ENCODE data around the gene WNT1. TPM values are rescaled to one million over a fixed set of nuclear protein-coding genes. Genes with fewer than 3 reads are reported as not detected.

Gene WNT1
- total RNA-seq, 1 donor from 2014 or later = 28.9 TPM

DNA sequence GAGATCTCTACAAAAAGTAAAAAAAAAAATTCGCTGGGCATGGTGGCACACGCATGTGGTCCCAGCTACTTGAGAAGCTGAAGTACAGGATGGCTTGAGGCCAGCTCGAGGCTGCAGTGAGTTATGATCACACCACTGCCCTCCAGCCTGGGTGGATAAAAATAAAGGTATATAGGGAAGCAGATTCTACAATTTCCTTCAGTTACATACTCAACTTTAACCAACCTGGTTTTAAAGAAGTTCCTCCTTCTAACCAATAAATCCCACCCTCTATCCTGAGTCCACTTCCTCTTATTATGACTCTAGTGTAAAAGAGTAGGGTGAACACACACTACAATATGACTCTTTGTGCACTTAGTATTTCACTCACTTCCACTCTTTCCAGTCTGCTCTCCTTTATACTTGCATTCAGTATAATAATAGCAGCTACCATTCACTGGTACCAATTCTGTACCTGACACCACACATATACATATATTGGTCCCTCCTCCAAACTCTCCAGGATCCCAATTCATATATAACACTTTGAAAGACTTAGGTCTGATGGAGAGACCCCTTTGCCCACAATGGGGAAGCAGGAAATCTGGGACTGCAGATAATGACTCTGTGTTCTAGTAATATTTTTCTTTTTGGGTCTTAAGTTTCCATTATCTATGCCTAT, 23.2 kb upstream of the WNT1 start:
- TF ChIP-seq, protein P1, sequence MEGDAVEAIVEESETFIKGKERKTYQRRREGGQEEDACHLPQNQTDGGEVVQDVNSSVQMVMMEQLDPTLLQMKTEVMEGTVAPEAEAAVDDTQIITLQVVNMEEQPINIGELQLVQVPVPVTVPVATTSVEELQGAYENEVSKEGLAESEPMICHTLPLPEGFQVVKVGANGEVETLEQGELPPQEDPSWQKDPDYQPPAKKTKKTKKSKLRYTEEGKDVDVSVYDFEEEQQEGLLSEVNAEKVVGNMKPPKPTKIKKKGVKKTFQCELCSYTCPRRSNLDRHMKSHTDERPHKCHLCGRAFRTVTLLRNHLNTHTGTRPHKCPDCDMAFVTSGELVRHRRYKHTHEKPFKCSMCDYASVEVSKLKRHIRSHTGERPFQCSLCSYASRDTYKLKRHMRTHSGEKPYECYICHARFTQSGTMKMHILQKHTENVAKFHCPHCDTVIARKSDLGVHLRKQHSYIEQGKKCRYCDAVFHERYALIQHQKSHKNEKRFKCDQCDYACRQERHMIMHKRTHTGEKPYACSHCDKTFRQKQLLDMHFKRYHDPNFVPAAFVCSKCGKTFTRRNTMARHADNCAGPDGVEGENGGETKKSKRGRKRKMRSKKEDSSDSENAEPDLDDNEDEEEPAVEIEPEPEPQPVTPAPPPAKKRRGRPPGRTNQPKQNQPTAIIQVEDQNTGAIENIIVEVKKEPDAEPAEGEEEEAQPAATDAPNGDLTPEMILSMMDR (conservative IDR thresholded peaks at IDR 0.05) = no peak
- no peak for DNase-seq (ENCODE audit: extremely low spot score, unreplicated experiment)
- Mint-ChIP-seq H3K27me3 (no peaks in the 10 kb centered on the region), H3K9me3 (no peaks in the 10 kb centered on the region), H3K27ac (peak overlapping the region; percentile 11), H3K4me3 (peak overlapping the region; percentile 99), H3K36me3 (peaks cover 17% of the 10 kb centered on the region), H3K4me1 (ENCODE audit: unreplicated experiment) (peaks cover 24% of the 10 kb centered on the region)

GRCh38 chr12:48956279-48957140, 21.6 kb upstream of the WNT1 start:
- no peaks in the 10 kb centered on the region for H3K9me3 Mint-ChIP-seq
- peaks cover 24% of the 10 kb centered on the region for H3K4me1 Mint-ChIP-seq (ENCODE audit: unreplicated experiment)
- peaks cover 10% of the 10 kb centered on the region for H3K27me3 Mint-ChIP-seq
- H3K27ac Mint-ChIP-seq = peak overlapping the region; percentile 94
- H3K4me3 Mint-ChIP-seq = peak overlapping the region; percentile 99
- TF ChIP-seq, protein P1 (conservative IDR thresholded peaks at IDR 0.05) = peak; percentile 53
- H3K36me3 Mint-ChIP-seq = peaks cover 17% of the 10 kb centered on the region
- DNase-seq (ENCODE audit: extremely low spot score, unreplicated experiment) = peak; percentile 79

DNA sequence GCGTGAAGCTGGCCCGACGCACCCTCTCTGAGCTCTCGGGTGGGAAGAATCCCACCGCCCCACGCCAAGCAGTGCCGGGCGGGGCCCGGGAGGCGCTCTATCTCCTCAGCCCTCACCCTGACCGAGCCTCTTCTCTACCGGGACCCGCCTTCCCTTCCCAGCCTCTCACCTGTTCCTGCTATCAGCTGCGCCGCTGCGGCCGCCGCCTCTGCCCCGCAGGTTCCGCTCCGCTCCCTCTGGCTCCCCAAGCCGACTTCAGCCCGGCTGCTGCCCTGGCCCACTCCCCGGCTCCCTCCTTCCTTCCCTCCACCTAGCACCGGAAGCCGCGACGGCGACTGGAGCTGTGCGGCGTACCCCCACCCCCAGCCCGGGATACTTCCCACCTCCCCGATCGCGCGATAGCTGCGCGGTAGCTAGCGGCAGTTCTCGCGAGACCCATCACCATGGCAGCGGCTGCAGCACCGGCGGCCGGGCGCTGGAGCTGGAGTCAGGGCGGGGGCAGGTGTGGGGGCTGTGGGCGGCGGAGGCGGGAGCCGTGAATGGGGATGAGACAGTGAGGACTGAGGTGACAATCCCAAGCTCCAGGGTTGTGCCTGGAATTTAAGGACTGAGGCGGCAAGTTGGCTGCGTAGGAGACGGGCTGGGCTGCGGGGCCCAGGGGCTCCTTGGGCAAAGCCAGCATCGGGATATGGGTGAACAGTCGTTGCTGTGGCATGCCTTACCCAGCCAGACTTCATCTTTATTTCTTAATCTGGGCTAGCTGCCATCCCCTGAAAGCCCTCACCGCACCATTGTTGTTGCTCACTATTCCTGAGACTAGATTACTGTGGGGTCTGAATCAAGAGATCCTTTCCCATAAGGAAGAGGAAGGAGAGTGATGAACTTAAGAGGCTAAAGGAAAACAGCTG, 20.7 kb upstream of the WNT1 start, which contains the start of gene ARF3:
TSS of gene ARF3 (minus strand) at position 347 of the 908 bp plus-strand sequence. CDS start 16,392 bp downstream, outside the sequence.
- TF ChIP-seq, protein P1 (conservative IDR thresholded peaks at IDR 0.05) = no peak
- peak; percentile 97 for DNase-seq (ENCODE audit: extremely low spot score, unreplicated experiment)
- Mint-ChIP-seq H3K27ac (peak within 1 kb of the TSS; percentile 94), H3K4me1 (ENCODE audit: unreplicated experiment) (peaks cover 24% of the 10 kb centered on the region), H3K27me3 (peaks cover 10% of the 10 kb centered on the region), H3K4me3 (peak within 1 kb of the TSS; percentile 99), H3K9me3 (no peaks in the 10 kb centered on the region), H3K36me3 (peaks cover 14% of the 10 kb centered on the region)

DNA sequence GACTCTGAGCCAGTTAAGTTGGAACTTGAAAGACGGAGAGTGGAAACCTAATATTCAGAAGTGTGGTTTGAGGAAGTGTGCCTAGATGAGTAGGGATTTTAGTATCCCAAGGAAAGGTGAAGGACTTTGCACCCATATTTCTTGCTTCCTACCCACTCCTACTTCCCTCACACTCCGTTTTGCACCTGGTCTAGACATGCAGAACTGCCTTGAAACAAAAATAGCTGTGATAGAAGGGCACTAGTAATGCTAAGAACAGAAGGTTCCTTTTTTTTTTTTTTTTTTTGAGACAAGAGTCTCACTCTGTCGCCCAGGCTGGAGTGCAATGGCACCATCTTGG, 20.1 kb upstream of the WNT1 start:
- H3K36me3 Mint-ChIP-seq = peaks cover 11% of the 10 kb centered on the region
- H3K27ac Mint-ChIP-seq = peak overlapping the region; percentile 94
- TF ChIP-seq, protein P1 (conservative IDR thresholded peaks at IDR 0.05) = no peak
- H3K9me3 Mint-ChIP-seq = no peaks in the 10 kb centered on the region
- peak overlapping the region; percentile 99 for H3K4me3 Mint-ChIP-seq
- DNase-seq (ENCODE audit: extremely low spot score, unreplicated experiment) = no peak
- H3K4me1 Mint-ChIP-seq (ENCODE audit: unreplicated experiment) = peaks cover 24% of the 10 kb centered on the region
- H3K27me3 Mint-ChIP-seq = peaks cover 10% of the 10 kb centered on the region

DNA sequence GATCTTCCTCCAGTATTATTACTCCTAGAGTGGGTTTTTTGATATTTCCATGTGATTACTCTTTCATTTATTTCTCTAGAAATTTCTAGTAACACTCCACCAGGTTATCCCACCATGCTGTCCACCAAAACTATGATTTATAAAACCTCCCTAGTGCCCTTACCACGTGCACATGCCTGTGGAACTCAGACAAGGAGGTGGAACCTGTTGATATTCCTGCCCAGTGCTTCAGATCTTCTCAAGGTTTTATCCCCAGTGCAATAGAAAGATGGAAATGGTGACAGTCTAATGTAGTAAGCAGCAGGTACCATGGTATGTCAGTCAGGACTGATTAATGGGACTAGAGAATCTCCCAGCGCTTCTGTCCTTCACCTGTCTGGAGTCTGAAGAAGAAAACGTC, 17.3 kb upstream of the WNT1 start:
- no peak for DNase-seq (ENCODE audit: extremely low spot score, unreplicated experiment)
- H3K27me3 Mint-ChIP-seq = peaks cover 24% of the 10 kb centered on the region
- H3K4me1 Mint-ChIP-seq (ENCODE audit: unreplicated experiment) = peaks cover 11% of the 10 kb centered on the region
- H3K27ac Mint-ChIP-seq = no peak overlapping the region
- no peaks in the 10 kb centered on the region for H3K36me3 Mint-ChIP-seq
- TF ChIP-seq, protein P1 (conservative IDR thresholded peaks at IDR 0.05) = no peak
- no peak overlapping the region for H3K4me3 Mint-ChIP-seq
- no peaks in the 10 kb centered on the region for H3K9me3 Mint-ChIP-seq

Data from type B pancreatic cell (in vitro differentiated cells).